T-helper 1 cell treated with Interleukin-12 subunit alpha and Interleukin-12 subunit beta and Interleukin-4 antibody, amounts not matched to agents 30 μg/mL and 1 μg/mL, for 36 hours (primary cell): Measurements from ENCODE around the gene HOXC5.

ENCODE experiments used
- H3K27ac Mint-ChIP-seq: one replicate; pipeline ENCODE4 v1.8.0; 2021; ENCODE audit warnings: mild to moderate bottlenecking, mixed read lengths
- H3K27me3 Mint-ChIP-seq: one replicate; pipeline ENCODE4 v1.8.0; 2021; ENCODE audit warnings: low read depth, mixed read lengths
- H3K36me3 Mint-ChIP-seq: one replicate; pipeline ENCODE4 v1.8.0; 2021; ENCODE audit warnings: low read depth, mixed read lengths
- H3K4me1 Mint-ChIP-seq: one replicate; pipeline ENCODE4 v1.8.0; 2021; ENCODE audit warnings: low read depth, mixed read lengths
- H3K4me3 Mint-ChIP-seq: one replicate; pipeline ENCODE4 v1.8.0; 2021; ENCODE audit warnings: mild to moderate bottlenecking, moderate library complexity, mixed read lengths
- H3K9me3 Mint-ChIP-seq: one replicate; pipeline ENCODE4 v1.8.0; 2021; ENCODE audit warnings: mixed read lengths

The HOXC5 gene

DNA sequence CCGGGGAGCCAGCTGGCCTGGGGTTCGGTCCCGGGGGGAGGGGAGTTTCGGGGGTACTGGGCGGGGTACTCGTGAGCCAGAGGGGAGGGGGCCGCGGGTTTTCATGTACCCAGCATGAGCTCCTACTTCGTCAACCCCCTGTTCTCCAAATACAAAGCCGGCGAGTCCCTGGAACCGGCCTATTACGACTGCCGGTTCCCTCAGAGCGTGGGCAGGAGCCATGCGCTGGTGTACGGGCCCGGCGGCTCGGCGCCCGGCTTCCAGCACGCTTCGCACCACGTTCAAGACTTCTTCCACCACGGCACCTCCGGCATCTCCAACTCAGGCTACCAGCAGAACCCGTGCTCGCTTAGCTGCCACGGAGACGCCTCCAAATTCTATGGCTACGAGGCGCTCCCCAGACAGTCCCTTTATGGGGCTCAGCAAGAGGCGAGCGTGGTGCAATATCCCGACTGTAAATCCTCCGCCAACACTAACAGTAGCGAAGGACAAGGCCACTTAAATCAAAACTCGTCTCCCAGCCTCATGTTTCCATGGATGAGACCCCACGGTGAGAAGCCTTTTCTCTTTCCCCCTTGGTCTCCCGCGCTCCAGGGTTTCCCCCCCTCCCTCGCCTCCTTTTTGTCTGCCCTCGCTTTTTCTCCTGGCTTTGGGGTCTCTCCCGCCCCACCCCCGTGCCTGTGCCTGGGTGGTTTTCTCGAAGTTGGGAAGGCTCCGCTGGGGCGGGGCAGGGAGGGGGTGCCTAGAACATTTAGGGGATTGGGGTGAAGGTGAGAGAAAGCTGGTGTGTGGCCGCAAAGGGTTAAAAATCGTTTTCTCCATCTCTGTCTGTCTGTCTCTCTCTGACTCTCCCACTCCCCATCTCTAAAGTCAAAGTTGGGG lies 23.4 kb upstream of the HOXC5 start:
- H3K27ac Mint-ChIP-seq: peak overlapping the region; percentile 49
- no peaks in the 10 kb centered on the region for H3K9me3 Mint-ChIP-seq
- H3K4me1 Mint-ChIP-seq: peaks cover 17% of the 10 kb centered on the region
- peak overlapping the region; percentile 14 for H3K4me3 Mint-ChIP-seq
- no peaks in the 10 kb centered on the region for H3K36me3 Mint-ChIP-seq
- peaks cover 99% of the 10 kb centered on the region for H3K27me3 Mint-ChIP-seq

GRCh38 chr12:54010053-54010971 lies 22.5 kb upstream of the HOXC5 start:
- peaks cover 22% of the 10 kb centered on the region for H3K4me1 Mint-ChIP-seq
- H3K4me3 Mint-ChIP-seq: no peak overlapping the region
- no peaks in the 10 kb centered on the region for H3K9me3 Mint-ChIP-seq
- peak overlapping the region; percentile 34 for H3K27ac Mint-ChIP-seq
- H3K27me3 Mint-ChIP-seq: peaks cover 99% of the 10 kb centered on the region
- no peaks in the 10 kb centered on the region for H3K36me3 Mint-ChIP-seq

- Mint-ChIP-seq H3K36me3 (no peaks in the 10 kb centered on the region), H3K4me3 (no peak overlapping the region), H3K27me3 (peaks cover 99% of the 10 kb centered on the region), H3K9me3 (no peaks in the 10 kb centered on the region), H3K27ac (no peak overlapping the region), H3K4me1 (peaks cover 20% of the 10 kb centered on the region)
These were observed 21.7 kb upstream of the HOXC5 start for GRCh38 chr12:54010972-54011664.

DNA sequence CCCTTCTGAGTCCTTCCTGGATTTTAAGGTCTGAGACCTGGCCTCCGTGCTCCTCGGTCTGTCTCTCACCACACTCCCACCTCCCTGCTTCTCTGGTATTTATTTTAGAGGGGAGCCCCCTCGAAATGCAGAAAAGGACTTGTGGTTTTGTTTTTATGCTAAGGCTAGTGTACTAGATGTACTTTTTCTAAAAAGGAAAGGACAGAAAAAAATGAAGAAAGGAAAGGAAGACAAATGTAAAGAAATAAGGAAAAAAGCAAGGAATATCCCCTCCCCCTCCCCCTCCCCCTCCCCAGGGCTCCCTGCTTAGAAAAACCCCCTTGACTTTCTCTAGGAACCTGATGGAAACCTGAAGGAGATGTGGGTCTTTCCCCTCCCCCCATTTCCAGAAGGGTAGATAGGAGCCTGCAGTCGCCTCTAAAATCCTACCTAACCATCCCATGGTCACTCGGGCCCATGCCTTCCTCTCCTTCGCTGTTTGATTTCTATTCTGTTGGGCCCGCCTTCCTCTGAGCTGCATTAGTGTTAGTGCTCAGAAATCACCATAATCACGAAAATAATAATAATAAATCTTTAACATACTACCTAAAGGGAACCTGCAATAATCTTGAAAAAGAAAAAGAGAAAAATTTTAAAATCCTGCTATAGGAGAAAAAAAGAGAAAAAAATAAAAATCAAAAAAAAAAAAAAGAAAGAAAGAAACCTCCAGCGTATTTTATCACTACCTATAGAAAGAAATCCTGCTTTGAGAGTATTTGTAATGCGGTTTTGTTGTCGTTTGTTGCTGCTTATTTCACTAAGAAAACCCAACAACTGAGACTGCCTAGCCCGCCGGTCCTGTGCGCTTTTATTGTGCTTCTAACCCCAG lies 21.0 kb upstream of the HOXC5 start:
- no peak overlapping the region for H3K27ac Mint-ChIP-seq
- no peaks in the 10 kb centered on the region for H3K36me3 Mint-ChIP-seq
- peaks cover 99% of the 10 kb centered on the region for H3K27me3 Mint-ChIP-seq
- H3K4me1 Mint-ChIP-seq: peaks cover 15% of the 10 kb centered on the region
- H3K4me3 Mint-ChIP-seq: no peak overlapping the region
- H3K9me3 Mint-ChIP-seq: no peaks in the 10 kb centered on the region

DNA sequence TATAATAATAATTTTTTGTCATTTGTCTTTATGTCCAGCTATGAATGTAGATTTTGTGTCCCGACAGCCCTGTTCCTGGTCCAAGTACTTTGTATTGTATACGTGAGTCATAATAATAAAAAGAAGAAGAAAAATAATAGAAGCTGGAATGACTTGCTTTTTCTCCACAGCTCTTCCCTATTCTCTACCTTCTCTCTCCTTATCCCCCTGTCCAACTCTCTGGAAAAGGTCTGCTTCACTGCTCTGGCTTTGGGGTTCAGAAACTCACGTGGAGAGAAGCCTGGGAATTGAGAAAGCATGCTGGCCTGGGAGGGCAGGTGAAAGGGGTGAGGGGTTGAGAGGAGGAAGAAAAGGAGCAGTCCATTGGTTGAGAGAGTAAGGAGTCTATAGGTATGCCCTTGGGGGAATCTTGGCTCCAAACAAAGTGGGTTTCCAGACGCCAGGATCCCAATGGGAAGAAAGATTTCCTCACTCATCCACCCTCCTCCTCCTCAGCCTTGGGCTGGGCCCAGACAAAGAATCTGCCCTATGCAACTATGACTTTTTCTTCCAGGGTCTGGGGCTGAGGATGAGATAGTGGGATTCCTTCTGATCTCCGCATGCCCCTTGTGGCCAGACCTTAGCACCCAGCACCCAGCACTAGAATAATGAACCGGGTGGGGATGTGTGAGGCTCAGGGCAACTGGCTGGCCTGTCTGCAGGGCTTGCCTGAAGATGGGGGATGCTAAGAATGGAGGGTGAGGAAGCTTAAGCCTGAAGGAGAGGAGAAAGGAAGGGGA lies 20.0 kb upstream of the HOXC5 start:
- H3K4me1 Mint-ChIP-seq: peaks cover 20% of the 10 kb centered on the region
- H3K27ac Mint-ChIP-seq: no peak overlapping the region
- H3K36me3 Mint-ChIP-seq: no peaks in the 10 kb centered on the region
- no peak overlapping the region for H3K4me3 Mint-ChIP-seq
- no peaks in the 10 kb centered on the region for H3K9me3 Mint-ChIP-seq
- peaks cover 99% of the 10 kb centered on the region for H3K27me3 Mint-ChIP-seq

DNA sequence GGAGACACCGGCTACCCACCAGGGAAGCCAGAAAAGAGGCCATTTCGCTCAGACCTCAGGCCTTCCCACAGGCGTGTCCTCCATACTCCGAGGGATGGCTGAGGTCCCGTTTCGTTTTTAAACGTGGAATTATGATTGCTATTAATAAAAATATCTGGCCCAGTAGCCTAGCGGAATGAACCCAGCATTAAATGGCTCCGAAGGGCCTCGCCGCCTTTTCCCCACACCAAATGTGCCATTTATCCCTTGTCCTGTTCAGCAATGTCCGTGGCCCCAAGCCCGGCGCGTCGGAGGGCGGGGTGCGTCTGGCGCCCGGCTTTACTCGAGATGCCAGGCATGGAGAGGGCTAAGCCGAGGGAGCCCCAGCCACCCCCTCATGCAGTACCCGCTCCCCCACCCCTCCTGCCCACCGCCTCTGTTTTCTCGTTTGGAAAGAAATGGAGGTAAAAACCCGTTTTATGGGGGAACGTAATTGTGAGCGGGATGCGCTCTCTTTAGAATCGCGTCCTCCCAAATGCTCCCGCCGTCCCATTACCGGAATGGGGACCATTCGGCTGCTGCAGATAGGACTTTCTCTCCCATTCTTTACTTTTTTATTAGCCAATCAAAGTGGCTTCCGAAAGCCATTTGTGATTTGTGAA lies 18.4 kb upstream of the HOXC5 start:
- Mint-ChIP-seq H3K9me3 (no peaks in the 10 kb centered on the region), H3K4me1 (peaks cover 17% of the 10 kb centered on the region), H3K4me3 (no peak overlapping the region), H3K27me3 (peaks cover 86% of the 10 kb centered on the region), H3K27ac (no peak overlapping the region), H3K36me3 (no peaks in the 10 kb centered on the region)

GRCh38 chr12:54015018-54015931 lies 17.6 kb upstream of the HOXC5 start:
- Mint-ChIP-seq H3K4me1 (peaks cover 18% of the 10 kb centered on the region), H3K4me3 (no peak overlapping the region), H3K9me3 (no peaks in the 10 kb centered on the region), H3K27me3 (peaks cover 86% of the 10 kb centered on the region), H3K36me3 (no peaks in the 10 kb centered on the region), H3K27ac (no peak overlapping the region)

DNA sequence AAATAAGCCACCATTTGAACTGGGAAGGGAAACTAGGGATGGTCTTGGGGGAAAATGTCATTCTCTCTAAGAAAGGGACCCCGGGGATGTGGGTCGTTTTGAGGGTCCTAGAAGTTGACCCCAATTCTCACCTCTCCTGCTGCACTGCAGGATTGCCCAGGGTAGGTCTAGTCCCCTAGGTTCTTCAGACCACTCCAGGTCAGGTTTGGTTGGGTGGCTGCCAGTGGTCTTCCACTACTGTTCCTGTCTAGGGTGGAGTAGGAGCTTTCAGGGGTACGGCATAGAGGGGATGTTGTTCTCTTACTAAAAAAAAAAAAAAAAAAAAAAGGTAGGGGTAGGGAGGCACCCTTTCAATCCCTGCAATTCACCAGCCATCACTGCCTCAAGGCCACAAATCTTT lies 16.8 kb upstream of the HOXC5 start:
- H3K9me3 Mint-ChIP-seq: no peaks in the 10 kb centered on the region
- H3K4me1 Mint-ChIP-seq: peaks cover 17% of the 10 kb centered on the region
- no peak overlapping the region for H3K27ac Mint-ChIP-seq
- peaks cover 84% of the 10 kb centered on the region for H3K27me3 Mint-ChIP-seq
- no peak overlapping the region for H3K4me3 Mint-ChIP-seq
- no peaks in the 10 kb centered on the region for H3K36me3 Mint-ChIP-seq

- peaks cover 84% of the 10 kb centered on the region for H3K27me3 Mint-ChIP-seq
- H3K36me3 Mint-ChIP-seq: no peaks in the 10 kb centered on the region
- H3K27ac Mint-ChIP-seq: no peak overlapping the region
- H3K4me3 Mint-ChIP-seq: no peak overlapping the region
- no peaks in the 10 kb centered on the region for H3K9me3 Mint-ChIP-seq
- peaks cover 16% of the 10 kb centered on the region for H3K4me1 Mint-ChIP-seq
These were observed 16.3 kb upstream of the HOXC5 start for GRCh38 chr12:54016478-54016964.

- Mint-ChIP-seq H3K4me1 (peaks cover 18% of the 10 kb centered on the region), H3K36me3 (no peaks in the 10 kb centered on the region), H3K9me3 (no peaks in the 10 kb centered on the region), H3K27ac (peak overlapping the region; percentile 52), H3K27me3 (peaks cover 84% of the 10 kb centered on the region), H3K4me3 (peak overlapping the region; percentile 83)
These were observed 15.6 kb upstream of the HOXC5 start for GRCh38 chr12:54017027-54017788.

GRCh38 chr12:54017878-54018467 lies 14.9 kb upstream of the HOXC5 start:
- Mint-ChIP-seq H3K27ac (peak overlapping the region; percentile 52), H3K9me3 (no peaks in the 10 kb centered on the region), H3K4me1 (peaks cover 18% of the 10 kb centered on the region)

More at GRCh38 chr12:54017878-54018467, 14.9 kb upstream of the HOXC5 start:
- H3K27me3 Mint-ChIP-seq: peaks cover 84% of the 10 kb centered on the region
- H3K36me3 Mint-ChIP-seq: no peaks in the 10 kb centered on the region
- peak overlapping the region; percentile 83 for H3K4me3 Mint-ChIP-seq
